Testis (tissue), 2 donors: ENCODE results near the gene CCR3.

ENCODE experiments used
- POLR2A ChIP-seq: fragments of 450-650 bp; IDR thresholded peaks from one replicate; pipeline ENCODE4 v1.6.1; 2017; ENCODE audit warnings: antibody characterized with exemption, mild to moderate bottlenecking, moderate library complexity
- TF ChIP-seq, protein P1 (sequence below), 3 experiments: fragments of 450-650 bp in 2 of 3; fragments of 200-600 bp in 1 of 3; sonication (generic) in 1 of 3; IDR thresholded peaks; one replicate each; pipeline ENCODE4 v1.5.1; 2016 to 2019; ENCODE audit warnings: antibody characterized with exemption in 3 of 3, mild to moderate bottlenecking in 2 of 3, moderate library complexity in 1 of 3

DNA sequence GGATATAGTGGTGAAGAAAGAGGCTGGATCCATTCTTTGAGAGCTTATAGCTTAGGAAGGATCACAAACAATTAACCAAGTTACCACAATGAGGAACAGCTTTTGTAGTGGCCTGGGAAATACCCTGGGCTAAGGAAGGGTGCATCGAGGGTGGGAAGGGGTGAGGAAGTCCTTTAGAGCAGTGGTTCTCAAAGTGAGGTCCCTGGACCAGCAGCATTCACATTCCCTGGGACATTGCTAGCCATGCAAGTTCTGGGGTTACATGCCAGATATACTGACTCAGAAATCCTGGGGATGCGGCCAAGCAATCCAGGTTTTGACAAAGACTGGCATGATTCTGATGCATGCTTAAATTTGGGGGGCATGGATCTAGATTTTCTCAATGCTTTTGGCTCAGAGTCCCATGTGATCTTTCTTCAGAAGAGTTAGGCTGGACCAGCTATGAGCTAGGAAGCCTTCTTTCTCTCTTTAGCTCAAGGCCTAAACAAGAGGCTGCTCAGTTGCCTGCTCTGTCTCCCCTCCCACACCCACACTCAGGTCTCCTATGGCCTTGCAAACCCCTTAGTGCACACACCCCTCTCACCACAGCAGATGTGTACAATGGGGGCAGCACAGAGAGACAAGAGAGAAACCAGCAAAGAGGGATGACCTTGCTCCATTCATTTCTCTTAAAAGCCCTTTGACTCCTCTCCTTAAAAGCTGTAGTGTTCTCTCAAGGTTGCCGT lies 32.4 kb upstream of the CCR3 start:
- TF ChIP-seq, protein P1, sequence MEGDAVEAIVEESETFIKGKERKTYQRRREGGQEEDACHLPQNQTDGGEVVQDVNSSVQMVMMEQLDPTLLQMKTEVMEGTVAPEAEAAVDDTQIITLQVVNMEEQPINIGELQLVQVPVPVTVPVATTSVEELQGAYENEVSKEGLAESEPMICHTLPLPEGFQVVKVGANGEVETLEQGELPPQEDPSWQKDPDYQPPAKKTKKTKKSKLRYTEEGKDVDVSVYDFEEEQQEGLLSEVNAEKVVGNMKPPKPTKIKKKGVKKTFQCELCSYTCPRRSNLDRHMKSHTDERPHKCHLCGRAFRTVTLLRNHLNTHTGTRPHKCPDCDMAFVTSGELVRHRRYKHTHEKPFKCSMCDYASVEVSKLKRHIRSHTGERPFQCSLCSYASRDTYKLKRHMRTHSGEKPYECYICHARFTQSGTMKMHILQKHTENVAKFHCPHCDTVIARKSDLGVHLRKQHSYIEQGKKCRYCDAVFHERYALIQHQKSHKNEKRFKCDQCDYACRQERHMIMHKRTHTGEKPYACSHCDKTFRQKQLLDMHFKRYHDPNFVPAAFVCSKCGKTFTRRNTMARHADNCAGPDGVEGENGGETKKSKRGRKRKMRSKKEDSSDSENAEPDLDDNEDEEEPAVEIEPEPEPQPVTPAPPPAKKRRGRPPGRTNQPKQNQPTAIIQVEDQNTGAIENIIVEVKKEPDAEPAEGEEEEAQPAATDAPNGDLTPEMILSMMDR (IDR thresholded peaks at IDR 0.05) = no peak
- TF ChIP-seq POLR2A = no peak
